ENCODE measurements around the gene IFT52. TPM values are rescaled to one million over a fixed set of nuclear protein-coding genes. Genes with fewer than 3 reads are reported as not detected.

IFT52 gene
- total RNA-seq: 10 to 100 TPM; 26.7 to 30.1 TPM
- long read RNA-seq, donor 1, transcript IFT52-202 (14 exons, 1,599 nt): major isoform, 8 of 18 reads
- long read RNA-seq, donor 1, transcript IFT52-201 (14 exons, 1,757 nt): minor isoform, 5 of 18 reads
- long read RNA-seq, donor 1, partial matches to known transcripts: 1 of 18 reads
- long read RNA-seq, donor 1, other reads (novel, unspliced or antisense): 4 of 18 reads
- long read RNA-seq, donor 2, transcript IFT52-201 (14 exons, 1,757 nt): major isoform, 58 of 127 reads
- long read RNA-seq, donor 2, transcript IFT52-202 (14 exons, 1,599 nt): minor isoform, 43 of 127 reads
- long read RNA-seq, donor 2, partial matches to known transcripts: 4 of 127 reads
- long read RNA-seq, donor 2, other reads (novel, unspliced or antisense): 22 of 127 reads

- intact Hi-C loops (cut with DNase I): no loop called here
- DNase-seq (ENCODE audit: low spot score): peak; percentile 98
Measured at GRCh38 chr20:43590392-43591303, at the start of gene IFT52. IFT52 (plus strand) TSS chr20:43590937; CDS start chr20:43594699, 3,762 bp downstream.

GRCh38 chr20:43541214-43541613 lies 49.5 kb upstream of the IFT52 start:
- no peak for DNase-seq (ENCODE audit: low spot score)
- intact Hi-C loops (cut with DNase I): no loop called here

DNA sequence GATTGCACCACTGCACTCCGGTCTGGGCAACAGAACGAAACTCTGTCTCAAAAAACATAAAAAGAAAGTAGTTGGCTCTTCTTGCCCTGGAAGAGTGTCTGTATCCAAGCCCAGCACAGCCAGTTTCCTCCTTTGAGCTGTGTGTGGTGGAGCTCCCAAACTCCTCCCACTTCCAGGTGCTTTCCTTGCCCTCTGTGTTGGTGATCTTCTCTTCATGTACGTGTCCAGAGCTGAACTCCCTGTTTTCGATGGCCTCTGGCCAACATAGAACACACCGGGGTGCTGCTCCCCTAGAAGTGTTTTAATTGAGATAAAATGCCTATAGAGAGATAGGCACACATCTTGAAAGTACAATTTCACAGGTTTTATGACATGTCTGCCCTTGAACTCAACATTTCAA lies 48.6 kb upstream of the IFT52 start:
- intact Hi-C loops (cut with DNase I): no loop called here
- DNase-seq (ENCODE audit: low spot score): no peak

GRCh38 chr20:43542674-43543073 lies 48.1 kb upstream of the IFT52 start:
- intact Hi-C loops (cut with DNase I): no loop called here
- no peak for DNase-seq (ENCODE audit: low spot score)

DNA sequence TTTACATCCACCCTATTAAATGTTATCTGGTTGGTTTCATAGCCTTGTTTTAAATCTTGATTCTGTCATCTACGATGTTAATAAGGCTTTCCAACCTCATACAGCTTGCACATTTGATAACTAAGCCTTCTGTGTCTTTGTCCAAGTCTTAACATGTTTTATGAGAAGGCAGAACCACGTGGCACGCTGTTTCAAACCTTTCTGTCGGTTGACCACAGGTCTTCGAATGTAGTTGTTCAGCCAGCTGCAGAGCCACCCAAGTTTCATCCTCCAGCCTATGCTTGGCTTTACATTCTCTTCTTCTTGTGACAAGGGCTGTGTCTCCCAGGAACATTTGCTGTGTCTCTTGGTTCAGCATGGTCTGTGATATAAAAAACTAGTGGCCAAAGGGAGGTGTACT lies 47.6 kb upstream of the IFT52 start:
- intact Hi-C loops (cut with DNase I): no loop called here

DNA sequence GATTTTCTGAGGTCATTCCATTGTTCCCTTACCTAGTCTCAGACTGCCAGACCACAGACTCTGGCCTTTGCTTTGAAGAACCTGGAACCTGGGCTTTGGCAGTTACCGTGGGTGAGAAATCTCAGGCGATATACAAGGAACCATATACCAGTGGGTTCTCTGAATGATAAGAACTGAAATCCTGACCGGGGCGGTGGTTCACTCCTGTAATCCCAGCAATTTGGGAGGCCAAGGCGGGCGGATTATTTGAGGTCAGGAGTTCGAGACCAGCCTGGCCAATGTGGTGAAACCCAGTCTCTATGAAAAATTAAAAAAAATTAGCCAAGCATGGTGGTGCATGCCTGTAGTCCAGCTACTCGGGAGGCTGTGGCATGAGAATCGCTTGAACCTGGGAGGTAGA lies 46.2 kb upstream of the IFT52 start:
- peak; percentile 28 for DNase-seq (ENCODE audit: low spot score)
- intact Hi-C loops (cut with DNase I): no loop called here

More for the DNA sequence above, 47.6 kb upstream of the IFT52 start:
- DNase-seq (ENCODE audit: low spot score): peak; percentile 30

GRCh38 chr20:43545837-43546578 lies 44.7 kb upstream of the IFT52 start:
- intact Hi-C loops (cut with DNase I): no loop called here

DNA sequence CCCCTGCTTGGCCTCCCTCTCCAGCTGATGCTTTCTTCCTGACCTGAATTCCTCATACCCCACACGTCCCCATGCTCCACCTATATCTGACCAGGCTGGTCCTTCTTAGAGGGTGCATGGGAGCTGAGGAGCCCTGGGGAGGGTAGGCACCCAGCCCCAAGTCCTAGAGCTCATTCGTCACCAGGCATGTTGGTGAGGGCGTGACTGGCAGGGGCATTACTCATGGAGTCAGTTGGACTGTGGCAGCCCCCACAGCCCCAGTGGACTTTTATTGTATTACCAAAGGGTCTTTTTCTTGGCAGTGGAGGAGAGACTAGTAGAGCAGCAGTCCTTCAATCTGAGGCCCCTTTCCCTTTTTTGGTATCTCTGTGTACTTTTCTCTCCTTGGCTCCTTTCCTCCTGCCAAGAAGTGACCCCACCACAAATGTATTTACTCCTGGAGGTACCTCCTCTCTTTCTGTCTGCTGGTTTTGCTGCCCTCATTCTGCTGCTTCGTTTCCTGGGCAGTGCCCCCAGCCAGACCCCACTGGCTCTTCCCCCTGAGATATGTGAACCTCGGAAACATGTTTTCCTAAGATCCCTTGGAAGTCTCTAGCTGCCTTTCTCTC lies 42.4 kb upstream of the IFT52 start:
- peak; percentile 63 for DNase-seq (ENCODE audit: low spot score)
- intact Hi-C loops (cut with DNase I): no loop called here

More at GRCh38 chr20:43545837-43546578, 44.7 kb upstream of the IFT52 start:
- peak; percentile 46 for DNase-seq (ENCODE audit: low spot score)

DNA sequence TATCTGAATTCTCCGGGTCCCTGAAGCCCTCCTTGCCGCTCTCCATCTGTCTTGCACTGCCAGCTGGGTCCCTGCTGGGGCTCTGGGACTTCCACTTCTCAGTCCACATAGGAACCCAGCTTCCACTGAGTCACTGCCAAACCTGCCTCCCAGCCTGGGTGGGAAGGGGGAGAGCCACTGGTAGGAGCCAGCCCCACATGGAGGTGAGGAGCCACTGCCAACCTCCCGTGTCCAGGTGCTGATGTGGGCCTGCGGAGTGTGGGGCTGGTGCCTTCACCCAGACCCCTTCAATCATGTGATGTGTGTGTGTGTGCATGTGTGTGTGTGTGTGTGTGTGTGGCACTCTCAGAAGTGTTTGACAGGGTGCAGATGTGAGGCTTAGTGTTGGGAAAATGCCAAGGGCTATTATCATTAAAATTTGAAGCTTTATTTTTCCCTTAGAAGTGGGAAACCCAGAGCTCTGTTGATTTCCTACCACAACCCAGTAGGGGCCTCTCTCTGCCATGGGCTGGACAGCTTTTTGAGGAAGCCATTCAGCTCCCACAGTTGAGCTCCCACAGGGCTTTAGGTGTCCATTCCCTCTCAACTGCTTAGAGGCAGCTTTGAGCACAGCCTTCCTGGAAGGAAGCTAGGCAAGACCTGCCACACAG lies 41.2 kb upstream of the IFT52 start:
- DNase-seq (ENCODE audit: low spot score): peak; percentile 70
- intact Hi-C loops (cut with DNase I): no loop called here

DNA sequence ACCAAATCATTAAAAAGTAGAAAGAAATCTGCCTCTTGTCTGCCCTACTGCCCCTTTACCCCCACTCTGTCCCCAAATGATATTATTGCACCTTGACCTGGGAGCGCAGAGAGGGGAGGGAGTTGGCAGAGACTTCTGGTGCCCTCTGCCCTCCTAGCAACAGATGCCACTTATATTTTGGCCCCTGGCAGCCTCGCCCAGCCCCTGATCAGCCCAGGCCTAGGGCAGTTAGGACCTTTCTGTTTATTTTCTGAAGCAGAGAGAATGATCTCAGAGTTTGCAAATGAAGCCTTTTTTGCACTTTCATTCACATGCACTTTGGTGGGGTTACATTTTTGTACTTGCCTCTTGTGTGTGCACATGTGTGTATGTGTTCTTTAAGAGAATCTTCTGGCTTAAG lies 40.3 kb upstream of the IFT52 start:
- DNase-seq (ENCODE audit: low spot score): peak; percentile 12
- intact Hi-C loops (cut with DNase I): no loop called here

DNA sequence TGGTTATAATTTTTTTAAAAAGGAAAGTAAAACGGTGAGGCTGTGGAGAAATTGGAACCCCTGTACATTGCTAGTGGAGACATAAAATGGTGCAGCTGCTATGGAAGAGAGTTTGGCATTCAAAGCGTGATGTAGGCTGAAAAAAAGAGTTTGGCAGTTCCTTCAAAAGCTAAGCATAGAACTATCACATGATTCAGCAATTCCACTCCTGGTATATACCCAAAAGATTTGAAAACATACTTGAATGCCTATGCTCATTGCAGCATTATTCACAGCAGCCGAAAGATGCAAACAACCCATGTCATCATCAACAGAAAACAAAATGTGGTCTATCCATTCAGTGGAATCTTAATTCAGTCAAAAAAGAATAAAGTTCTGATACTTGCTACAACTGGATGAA lies 36.4 kb upstream of the IFT52 start:
- intact Hi-C loops (cut with DNase I): no loop called here
- DNase-seq (ENCODE audit: low spot score): no peak

DNA sequence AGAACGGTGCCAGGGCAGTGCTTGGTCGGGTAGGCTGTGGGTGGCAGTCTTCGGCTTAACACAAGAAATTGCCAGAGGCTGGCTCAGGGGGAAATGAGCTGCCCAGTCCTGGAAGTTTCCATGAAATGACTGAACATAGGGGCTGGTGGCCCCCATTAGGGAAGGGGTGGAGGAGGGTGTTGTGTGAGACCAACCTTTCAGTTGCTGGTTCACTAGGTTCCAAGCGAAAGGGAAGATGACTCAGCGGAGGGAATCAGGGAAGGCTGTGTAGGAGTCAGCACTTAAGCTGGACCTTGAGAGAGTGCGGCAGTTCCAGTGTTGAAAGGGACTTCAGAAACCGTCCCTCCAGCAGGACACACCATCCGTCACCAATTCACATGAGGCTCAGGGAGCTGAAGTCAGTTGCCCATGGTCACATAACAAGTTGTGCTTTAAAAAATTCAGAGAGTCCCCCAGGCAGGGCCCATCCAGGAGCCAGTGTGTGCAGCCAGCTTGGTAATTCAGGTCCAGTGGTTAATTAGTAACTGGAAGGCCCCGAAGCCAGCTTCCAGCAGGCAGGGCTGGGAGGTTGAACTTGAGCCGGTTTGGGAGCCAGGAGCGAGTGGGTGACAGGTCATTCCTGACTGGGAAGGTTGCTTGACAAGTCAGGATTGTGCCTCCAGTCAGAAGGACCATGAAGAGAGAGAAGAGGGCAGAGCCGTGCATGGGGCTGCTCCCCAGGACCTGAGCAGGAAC lies 32.2 kb upstream of the IFT52 start, which contains the start of gene SGK2:
Gene SGK2, plus strand, starts transcription at position 616 of the 735 bp plus-strand sequence. CDS start 7,469 bp downstream, outside the sequence.
- DNase-seq (ENCODE audit: low spot score): peak; percentile 57
- intact Hi-C loops (cut with DNase I): no loop called here

DNA sequence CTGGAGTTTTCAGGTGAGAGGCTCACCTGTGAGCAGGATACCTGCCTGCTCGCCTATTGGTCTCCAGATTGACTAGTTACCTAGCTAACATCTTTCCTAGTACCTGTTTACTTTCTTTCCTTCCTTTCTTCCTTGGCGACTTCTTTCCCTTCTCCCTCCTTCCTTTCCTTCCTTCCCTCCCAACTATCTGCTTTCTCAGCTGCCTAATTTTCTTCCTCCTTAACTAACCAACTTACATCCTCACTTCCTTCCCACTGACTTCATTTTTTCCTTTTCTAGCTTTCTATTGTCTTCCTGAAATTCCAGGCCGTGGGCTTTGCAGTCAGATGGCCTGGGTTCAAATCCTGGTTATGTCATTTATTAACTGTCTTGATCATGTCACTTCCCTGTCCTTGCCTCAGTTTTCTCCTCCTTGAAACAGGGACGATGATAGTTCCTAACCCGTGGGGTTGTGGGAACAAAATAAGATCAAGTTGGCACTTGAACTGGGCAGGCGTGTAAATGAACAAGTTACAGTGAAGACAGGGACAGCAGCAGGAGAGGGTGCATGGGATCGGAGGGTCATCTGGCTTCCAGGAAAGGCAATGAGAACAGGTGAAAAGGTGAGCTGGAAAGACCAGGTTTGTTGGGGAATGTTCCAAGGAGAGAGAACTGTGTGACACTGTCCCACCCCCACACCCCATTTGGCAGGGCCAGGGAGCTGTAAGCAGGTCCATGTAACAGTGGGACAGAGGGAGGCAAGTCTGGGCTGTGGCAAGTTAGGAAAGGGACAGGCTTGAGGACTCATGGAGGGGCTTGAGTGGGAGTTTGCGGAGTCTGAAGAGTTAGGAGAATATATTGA lies 31.4 kb upstream of the IFT52 start:
- peak; percentile 10 for DNase-seq (ENCODE audit: low spot score)
- intact Hi-C loops (cut with DNase I): no loop called here

DNA sequence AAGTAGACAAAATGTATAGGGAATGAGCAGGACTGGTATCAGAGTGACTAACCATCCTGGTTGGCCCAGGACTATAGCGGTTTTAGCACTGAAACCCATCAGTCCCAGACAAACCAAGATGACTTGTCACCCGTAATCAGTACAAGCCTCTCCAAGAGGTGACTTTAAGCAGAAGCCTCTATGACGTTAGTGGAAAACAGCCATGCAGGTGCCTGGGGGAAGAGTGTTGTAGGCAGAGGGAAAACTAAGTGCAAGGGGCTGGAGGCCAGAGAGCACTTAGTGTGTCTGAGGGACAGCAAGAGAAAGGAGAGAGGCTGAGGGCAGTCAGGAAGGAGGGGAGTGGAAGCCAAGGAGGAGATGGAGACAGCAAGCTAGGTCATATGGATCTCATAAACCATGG lies 29.8 kb upstream of the IFT52 start:
- intact Hi-C loops (cut with DNase I): no loop called here
- peak; percentile 22 for DNase-seq (ENCODE audit: low spot score)

- intact Hi-C loops (cut with DNase I): no loop called here
- DNase-seq (ENCODE audit: low spot score): no peak
Measured at GRCh38 chr20:43563429-43563828, 27.3 kb upstream of the IFT52 start.

GRCh38 chr20:43563991-43564390 lies 26.7 kb upstream of the IFT52 start:
- DNase-seq (ENCODE audit: low spot score): peak; percentile 28
- intact Hi-C loops (cut with DNase I): no loop called here

DNA sequence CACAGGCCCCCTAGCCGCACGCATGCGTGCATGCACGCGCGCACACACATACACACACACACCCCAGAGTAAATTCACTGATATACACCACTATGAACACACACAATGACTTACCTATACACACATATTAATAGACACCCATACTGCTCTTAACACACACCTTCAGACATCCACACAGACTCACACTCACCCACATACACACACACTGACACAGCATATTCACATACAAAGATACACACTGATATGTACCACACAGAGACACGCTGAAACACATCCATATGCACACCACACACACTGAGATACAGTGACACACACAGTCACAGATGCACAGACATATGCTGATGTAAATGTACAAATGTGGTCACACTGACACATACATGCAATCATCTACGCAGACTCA lies 26.3 kb upstream of the IFT52 start:
- intact Hi-C loops (cut with DNase I): no loop called here
- no peak for DNase-seq (ENCODE audit: low spot score)
